Measurements from ENCODE around the gene RAB40C.

DNA sequence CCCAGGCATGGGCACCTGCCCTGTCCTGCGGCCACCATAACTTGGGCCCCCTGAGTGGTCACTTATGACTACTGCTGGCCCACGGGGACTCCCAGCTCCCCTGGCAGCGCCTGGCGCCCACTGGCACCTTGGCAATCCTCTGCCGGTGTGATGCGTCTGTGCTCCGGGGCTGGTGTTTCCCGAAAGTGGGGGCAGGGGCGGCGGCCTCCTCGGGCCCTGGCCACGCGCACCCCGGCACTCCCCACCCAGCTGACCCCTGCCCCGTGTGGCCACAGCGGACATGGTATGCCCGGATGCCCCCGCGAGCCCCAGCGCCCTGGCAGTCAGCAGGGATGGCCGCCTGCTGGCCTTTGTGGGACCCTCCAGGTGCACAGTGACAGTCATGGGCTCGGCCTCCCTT lies 67.6 kb downstream of the RAB40C start:
- TF ChIP-seq FOXA1 (IDR thresholded peaks at IDR 0.05) (no peak), PKNOX1 (IDR thresholded peaks at IDR 0.05) (no peak), SP1 (IDR thresholded peaks at IDR 0.05) (no peak), FOXM1 (IDR thresholded peaks at IDR 0.05; ENCODE audit: borderline replicate concordance) (no peak), L3MBTL2 (conservative IDR thresholded peaks at IDR 0.05) (no peak), SUZ12 (IDR thresholded peaks at IDR 0.05) (no peak), LEF1 (IDR thresholded peaks at IDR 0.05; ENCODE audit: borderline replicate concordance) (no peak), BHLHE40 (IDR thresholded peaks at IDR 0.05; ENCODE audit: borderline replicate concordance) (no peak), ZNF384 (IDR thresholded peaks at IDR 0.05) (no peak), FOXK2 (IDR thresholded peaks at IDR 0.05) (no peak), HDGF (IDR thresholded peaks at IDR 0.05; ENCODE audit: borderline replicate concordance) (no peak), CTBP1 (IDR thresholded peaks at IDR 0.05; ENCODE audit: borderline replicate concordance) (no peak), NFRKB (IDR thresholded peaks at IDR 0.05) (no peak), TARDBP (IDR thresholded peaks at IDR 0.05) (no peak)
